HCEC 1CT (cell line): Measurements from ENCODE around the gene ADRA2B.
"Not testable (repeated sequence)": the region's sequence is repeated elsewhere in the genome, so short reads cannot be mapped to it uniquely, and the experiment has no call there.

Source experiments
- DNase-seq: peaks from one replicate; pipeline ENCODE4 v3.0.0-alpha.2; 2017

ADRA2B gene

GRCh38 chr2:96064047-96064675, 52.2 kb downstream of the ADRA2B start:
- DNase-seq = not testable (repeated sequence)

- peak; percentile 83 for DNase-seq
Observed at GRCh38 chr2:96063116-96063899, 53.1 kb downstream of the ADRA2B start.
